Left hindlimb (tissue), 1 donor: Measurements from ENCODE around the gene POTEF.
"Not testable (repeated sequence)": the region's sequence is repeated elsewhere in the genome, so short reads cannot be mapped to it uniquely, and the experiment has no call there.

Source experiments
- DNase-seq: peaks from one replicate; pipeline ENCODE4 v3.0.0-alpha.2; 2018

The POTEF gene

DNA sequence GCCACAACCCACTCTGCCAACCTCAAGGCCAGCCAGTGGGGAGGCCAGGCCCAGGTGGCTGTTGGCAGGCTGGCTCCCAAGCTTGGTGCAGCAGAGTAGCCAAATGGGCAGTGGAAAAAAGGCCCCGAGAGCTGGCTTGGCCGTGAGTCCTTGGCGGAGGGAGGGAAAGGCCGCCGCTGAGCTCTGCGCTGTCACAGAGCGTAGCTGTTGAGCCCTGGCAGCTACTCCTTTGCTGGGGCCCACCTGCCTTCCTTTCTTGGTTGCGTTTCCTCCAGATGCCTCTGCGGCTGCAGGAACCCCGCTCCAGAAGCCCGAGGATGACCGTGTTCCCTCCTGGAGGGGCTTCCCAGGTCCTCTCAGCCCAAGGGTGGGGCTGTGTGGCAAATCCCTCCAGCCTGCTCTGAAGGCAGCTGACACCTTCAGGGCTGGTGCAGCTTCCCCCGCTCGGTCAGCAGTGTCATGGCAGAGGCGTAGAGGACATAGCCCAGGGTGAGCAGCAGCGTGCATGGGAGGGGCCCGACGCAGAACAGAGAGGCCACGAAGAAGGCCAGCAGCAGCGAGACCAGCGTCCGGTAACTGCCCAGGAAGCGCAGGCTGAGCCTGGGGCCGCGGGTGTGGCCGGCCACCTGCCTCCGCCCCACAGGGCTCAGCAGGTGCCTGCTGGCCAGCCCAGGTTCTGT is 23.3 kb upstream of the POTEF start:
- not testable (repeated sequence) for DNase-seq

DNA sequence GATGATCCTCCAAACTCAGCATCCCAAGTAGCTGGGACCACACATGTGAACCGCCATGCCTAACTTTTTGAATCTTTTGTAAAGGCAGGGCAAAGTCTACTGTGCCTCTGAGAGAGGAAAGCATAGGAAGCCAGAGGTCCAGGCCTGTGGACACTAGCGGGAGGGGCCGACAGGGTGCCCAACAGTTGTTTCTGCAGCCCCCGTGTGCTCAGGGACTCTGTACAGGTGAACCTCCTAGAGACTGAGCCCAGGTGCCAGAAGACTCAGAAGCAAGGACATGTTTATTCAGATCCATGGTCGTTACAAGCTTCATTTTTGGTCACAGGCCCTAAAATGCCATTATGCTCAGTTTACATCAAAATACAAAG is 22.1 kb upstream of the POTEF start:
- not testable (repeated sequence) for DNase-seq

DNA sequence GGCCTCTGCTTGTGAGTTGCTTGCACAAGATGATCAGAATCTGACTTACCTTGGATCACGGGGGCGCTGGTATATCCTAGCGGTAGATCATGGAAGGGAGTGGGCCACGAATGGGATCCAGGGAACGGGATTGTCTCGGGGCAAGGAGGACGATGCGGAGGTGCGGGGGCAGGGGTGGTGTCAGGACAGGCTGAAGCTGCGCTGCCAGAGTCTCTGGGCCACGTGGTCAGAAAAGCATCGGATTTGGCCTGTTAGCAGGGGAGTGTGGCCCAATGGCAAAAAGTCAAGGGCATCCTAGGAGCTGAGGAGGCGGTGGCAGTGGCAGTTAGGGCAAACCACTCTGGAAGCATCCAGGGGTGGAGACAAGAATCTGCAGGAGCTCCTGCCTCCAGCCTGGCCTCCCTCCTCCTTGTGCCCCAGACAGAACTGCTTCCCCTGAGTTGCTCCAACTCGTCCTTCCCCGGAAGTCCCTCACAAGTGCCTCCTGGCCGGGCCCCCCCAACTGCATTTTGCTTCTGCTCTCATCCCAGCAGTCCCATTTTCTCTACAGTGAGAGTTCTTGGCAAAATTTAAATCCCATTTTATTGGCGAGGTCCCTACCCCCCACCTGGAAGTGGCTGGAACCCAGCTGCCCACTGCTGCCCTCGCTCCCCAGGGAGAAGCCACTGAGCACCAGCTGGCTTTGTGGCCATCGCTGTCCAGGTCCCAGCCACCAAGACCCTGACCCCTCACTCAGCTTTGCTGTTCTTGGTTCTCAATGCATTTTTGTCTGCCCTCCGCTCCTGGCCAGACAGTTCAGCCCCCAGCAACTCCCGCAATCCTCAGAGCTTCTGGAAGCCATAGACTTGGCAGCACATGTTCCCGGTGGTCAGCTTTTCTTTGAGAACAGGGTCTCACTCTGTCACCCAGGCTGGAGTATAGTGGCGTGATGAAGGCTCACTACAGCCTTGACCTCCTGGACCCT is 21.4 kb upstream of the POTEF start:
- DNase-seq = no peak

DNA sequence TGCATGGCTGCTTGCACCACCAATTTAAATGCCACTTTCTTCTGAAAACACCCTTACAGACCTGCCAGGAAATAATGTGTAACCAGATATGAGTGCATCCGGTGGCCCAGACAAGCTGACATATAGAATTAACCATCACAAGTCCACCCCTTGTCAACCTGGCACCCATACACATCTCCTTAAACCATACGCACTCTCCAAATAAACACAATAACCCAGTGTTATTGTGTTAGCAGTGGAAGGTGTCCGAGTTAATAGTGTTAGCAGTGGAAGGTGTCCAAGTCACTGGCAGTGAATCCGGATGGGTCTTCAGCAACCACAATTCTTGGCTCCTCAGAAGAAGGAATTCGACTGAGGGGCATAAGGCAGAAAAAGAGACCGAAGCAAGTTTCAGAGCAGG is 19.5 kb upstream of the POTEF start:
- DNase-seq = not testable (repeated sequence)

DNA sequence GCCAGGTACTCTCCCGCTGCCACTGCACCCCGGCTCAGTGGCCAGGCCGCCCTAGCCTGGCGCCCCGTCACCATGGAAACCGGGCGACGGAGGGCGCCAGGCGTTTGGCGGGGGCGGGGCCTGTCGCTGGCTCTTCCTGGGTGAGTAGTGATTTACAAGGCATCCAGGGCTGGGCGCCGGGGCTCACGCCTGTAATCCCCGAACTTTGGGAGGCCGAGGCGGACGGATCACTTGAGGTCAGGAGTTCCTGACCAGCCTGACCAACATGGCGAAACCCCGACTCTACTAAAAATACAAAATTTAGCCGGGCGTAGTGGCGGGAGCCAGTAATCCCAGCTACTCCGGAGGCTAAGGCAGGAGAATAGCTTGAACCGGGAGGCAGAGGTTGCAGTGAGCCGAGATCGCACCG is 16.0 kb upstream of the POTEF start, which contains the start of gene CCDC74B:
CCDC74B (minus strand) TSS at position 107 of the 409 bp plus-strand sequence. CDS start 116 bp downstream, outside the sequence.
- not testable (repeated sequence) for DNase-seq

DNA sequence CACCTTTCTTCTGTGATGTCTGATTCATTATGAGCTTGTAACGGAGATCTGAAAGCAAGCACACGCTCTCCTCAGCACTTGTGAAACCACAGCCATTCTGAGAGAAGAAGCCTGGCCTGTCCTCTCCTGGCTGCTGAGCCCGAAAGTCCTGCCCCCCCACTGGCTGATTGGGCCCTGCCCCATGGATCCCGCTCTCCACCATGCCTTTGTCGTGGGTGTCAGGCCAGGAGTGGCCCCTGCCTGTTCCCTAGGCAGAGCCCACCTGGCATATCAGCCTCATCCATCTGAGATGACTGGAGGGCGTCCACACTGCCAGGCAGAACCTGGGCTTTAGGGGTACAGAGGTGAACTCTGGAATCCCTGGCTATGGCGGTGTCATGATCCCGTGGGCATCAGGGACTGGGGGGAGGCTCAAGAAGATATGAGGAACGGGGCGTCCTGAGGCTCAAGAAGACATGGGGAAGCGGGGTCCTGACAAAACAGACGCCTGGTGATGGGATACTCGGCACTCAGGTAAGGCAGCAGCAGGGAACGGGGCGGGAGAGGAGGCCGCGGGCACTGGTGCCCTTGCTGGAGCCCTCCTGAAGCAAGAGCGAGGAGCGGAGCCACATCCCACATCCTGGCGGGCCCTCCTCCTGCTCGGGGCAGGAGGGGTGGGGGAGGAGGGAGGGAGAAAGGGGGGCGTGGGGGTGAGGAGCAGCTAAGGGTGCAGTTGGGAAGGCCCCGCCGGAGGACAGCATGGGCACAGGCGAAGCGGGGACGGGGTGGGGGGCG is 14.4 kb upstream of the POTEF start:
- DNase-seq = not testable (repeated sequence)

DNA sequence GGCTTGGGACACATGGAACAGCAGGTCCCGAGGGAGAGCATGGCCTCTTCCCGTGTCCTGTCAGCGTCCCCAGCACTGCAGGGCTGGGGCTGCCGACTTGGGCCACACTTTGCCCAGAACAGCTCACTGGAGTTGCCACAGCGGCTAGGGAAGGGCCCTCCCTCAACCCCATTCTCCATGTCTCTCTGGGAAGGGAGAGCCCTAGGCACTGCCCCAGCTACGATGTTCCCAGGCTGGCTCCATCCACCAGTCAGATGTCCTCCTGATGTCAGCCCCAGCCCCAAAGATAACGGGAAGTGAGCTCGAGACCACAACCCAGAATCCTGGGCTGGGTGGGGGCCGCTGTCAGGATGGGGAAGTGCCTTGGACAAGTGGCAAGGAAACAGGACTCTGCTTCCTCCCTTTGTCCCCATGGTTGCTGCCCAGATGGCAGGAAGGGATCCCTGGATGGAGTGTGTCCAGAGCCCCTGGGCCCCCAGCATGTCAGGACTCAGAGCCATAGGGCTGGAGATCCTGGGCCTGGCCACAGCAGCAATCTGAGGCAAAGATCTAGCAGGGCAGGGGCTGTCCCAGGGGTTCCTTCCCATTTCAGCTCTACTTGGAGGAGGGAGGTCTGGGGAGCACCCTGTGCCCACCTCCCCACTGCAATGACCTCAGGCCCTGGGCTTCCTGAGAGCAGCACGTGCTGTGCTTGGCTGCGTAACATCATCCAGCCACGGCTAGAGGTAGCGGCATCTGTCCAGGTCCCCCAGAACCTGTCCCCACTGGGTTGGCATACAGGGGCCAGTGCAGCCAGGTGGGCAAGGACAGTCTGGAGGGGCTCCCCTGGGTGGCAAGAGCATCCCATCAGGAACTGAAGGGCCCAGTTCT is 13.6 kb upstream of the POTEF start:
- DNase-seq = not testable (repeated sequence)

DNA sequence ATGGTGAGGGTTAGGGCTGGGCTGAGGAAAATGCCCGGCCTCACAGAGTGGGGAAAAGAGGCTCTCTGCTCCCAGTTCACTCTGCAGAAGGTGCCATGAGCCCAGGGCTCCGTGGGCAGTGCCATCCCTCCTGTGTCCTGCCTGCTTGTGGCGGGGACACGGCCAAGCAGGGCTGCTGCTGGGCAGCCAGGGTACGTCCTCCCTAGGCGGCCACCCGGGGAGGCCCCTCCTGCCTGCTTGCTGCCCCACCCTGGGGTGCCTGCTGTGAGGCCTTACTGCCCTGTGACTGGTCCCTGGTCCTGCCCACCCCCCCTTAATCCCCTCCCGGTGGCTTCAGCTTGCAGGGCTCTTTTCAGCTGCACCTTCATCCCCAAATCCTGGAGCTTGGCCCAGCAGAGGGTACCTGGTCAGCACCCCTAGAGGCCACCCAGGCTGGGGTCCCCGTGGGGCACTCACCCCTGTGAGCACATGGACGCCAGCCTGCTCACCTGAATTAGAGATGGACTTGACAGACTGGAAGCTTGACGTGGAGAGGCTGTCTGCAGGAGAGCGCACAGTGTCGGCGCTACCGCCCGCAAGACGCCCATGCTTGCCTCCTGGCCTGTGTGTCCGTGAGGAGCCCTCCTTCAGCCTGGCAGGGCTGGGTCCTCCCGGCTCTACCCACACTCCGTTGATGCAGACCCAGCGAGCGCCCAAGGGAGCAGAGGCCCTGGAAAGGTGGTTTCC is 12.8 kb upstream of the POTEF start:
- DNase-seq = not testable (repeated sequence)

DNA sequence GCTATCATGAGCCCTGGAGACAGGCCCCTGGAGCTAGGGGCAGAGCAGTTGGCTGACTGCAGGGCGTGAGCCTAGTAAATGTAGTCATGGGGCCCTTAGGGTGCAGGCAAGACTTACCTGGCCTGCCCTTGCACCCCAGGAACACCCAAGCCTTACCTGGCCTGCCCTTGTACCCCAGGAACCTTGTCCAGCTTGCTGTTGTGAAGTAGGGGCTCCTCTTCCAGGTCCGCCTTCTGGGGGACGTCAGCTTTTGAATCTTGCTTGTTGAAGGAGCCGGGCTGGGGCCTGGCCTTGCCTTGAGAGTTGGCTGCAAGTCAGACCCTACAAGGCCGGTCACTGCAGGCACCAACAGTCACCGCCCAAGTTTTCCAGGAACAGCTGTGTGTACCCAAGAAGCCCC is 12.0 kb upstream of the POTEF start:
- DNase-seq = not testable (repeated sequence)

DNA sequence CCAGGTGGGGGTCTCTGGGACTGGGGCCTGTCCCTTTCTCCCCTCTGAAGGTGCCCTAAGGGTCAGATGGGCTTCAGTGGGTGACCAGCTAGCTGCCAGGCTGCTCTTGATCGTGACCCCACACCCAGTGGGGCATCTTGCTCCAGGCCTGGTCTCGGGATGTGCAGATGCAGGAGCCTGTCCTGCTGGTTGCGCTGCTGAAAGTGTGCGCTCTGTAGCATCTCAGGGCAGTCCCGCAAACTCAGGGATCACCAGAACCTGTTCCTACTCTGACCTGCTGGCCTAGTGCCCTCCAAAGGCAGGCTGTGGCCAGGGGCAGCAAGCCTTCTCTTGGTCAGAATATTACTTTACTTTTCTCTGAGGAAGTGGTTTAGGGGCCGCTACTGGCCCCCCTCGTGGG is 11.5 kb upstream of the POTEF start:
- not testable (repeated sequence) for DNase-seq

DNA sequence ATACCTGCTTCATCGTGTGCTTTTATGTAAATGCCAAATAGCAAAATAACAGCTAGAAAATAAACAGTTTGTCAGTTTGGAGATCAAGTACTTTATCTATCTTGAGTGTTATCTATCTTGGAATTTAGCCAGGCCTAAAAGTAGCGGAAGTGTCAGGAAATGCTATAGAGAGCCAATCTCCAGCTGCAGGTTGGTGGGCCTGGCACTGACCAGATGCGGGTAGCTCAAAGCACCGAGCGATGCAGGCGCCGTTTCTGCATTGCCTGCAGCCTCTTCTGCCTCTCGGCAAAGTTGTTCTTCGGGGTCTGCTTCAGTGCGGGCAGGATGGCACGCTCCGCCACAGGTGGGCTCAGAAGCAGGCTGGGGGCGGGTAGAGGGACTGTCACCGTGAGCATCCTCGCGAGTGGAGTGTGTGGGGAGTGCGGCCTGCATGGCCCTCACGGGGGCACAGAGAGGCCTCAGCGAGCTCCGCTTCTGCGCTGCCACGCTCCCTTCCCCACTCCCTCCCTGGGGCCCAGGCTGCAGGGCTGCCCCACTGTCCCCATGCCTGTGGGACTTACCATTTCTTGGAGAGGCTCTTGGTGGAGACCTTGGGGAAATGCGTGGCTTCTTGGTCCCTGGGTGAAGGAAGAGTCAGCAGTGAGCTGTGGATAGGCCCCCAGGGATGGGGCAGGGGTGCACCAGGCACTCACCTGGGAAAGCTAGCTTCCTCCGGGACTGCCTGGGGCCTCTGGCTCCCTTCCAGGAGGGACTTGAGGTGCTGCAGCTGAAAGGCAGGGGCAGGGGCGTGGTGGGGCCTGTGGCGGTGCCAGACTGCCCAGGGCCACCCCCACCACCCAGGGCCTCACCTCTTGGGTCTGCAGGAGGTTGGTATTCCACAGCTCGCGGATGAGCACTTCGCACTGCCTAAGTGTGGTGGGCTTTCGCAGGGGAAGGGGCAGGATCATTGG is 10.6 kb upstream of the POTEF start:
- DNase-seq = not testable (repeated sequence)

DNA sequence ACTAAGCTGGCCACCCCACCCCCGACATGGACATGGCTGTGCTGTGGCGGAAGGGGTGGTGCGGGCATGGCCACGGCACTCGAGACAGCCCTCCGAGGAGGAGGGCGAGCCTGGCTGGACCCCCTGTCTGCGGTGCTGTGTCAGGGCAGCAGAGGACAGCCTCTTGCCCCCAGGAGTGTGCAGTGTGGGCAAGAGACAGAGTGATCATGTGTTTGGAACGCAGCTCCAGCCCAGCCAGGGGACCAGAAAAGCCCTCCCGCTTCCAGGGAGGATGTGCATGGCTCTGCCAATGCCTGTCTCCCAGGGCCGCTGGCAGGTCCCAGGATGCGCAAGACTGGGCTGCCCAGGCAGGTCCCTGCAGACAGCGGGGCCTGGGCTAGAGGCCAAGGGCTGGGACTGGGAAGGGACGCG is 9.8 kb upstream of the POTEF start:
- not testable (repeated sequence) for DNase-seq

DNA sequence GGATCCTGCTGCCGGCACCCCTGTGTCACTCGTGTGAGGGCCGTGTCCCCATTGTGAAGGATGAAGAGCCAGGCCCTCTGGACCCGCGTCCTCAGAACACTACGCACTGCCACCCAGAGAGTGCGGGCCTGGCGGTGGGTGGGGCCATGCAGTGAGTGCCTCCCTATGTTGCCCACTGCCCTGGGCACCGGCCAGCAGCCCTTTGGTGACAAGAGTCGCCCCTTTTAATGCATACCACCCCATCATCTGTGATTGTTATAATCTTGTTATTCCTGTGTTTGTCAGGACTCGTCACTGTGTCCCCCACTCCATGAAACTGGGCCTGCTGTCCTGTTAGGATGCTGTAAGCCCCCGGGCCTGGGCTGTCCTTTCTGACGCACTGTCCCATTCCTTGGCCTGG is 9.3 kb upstream of the POTEF start:
- DNase-seq = not testable (repeated sequence)

DNA sequence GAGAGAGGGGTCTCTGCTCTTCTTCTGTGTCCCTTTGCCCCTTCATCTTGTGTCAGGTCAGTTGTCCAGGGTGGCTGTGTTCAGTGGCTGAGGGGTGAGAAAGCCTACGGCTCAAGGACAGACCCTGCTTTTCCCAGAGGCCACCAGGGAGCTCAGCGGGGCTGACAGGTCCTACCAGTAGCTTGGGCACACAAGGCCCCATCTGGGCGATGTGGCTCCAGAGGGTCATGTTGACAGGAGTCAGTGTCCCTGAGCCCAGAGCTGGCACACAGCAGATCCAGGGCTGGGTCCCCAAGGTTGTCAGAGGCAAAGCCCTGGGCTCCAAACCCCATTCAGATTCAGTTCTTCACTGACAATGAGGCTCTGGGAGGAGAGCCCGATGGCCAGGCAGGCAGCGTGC is 8.1 kb upstream of the POTEF start:
- DNase-seq = not testable (repeated sequence)

DNA sequence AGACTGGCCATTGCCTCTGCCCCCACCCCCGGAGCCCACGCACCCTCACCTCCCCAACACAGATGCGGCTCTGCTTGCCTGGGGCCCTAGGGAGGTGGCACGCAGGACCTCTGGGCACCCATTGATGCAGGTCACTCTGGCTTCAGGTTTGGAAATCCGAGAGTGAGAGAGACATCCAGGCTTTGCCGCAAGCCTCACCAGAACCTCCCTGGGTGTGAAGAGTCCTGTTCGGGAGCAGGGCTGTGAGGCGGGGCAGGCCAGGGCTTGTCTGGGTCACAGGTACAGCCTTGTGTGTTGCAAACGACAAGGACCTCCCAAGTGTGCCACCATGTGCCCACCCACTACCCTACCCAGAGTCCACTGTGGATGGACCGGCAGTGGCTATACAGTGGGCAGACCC is 7.5 kb upstream of the POTEF start:
- DNase-seq = not testable (repeated sequence)

DNA sequence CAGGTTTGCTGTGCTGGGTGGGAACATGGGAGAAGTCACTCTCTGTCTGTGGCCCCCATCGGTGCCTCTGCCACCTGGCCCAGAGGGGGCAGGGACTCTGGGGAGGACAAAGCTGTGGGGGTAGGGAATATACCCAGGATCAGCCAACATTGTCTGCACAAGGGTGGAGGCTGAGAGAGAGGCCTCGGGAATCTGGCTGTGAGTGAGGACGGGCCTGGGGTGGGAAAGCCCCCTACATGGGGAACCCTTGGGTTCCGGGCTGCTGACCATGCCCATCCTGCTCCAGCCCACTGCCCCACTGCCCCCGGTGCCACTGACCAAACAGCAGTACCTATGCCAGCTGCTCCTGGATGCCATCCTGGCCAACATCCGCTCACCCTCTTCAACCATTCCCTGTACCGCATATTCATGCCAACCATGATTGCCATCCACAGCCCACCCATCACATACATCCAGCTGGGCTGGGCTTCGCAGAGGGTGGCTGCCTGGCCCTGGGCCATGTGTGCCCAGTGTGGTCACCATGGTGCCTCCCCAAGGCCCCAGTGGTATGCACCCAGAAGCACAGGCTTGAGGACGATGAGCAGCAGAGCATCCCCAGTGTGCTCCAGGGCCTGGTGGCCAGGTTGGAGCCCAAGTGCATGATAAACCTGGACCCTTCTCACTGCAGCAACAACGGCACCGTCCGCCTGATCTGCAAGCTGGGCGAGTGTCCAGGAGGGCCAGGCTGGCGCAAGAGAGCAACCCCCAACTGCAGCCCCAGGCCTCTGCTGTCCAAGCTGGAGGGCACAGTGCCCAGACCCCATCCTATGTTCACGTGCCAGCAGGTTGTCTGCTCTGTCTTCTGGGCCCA is 6.9 kb upstream of the POTEF start:
- DNase-seq = no peak

DNA sequence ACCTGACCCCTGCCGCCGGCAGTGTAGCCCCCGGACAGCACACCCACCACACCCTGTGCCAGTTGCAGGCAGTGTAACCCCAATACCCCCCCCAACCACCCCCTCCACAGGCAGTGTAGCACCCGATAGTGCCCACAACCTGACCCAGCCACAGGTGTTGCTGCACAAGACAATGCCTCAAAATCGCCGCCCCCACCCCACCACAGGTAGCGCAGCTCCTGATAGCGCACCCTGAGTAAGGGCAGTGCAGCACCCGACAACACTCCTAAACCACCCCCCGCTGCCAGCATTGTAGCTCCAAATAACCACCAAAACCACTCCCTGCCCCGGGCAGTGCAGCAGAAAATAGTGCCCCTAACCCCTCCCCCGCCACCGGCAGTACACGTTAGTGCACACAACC is 558 bp downstream of the POTEF start:
- DNase-seq = not testable (repeated sequence)

DNA sequence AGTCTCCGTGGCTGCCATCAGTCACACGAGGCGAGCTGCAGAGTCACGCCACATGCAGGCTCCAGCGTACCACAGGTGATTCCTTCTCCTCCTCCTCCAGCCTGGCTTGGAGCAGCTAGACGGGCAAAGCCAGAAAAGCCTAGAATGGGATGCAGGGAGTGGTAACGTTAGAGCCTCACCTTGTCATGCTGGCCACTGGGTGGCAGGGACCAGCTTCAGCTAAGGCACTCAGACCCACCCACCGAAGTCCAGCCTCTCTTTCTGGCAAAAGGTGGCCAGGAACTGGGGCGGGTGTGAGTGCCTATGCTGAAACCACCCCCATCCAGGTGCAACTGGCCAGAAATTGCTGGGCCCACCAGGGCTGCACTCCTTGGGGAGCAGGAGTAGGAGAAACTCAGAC is 1.3 kb downstream of the POTEF start:
- not testable (repeated sequence) for DNase-seq

DNA sequence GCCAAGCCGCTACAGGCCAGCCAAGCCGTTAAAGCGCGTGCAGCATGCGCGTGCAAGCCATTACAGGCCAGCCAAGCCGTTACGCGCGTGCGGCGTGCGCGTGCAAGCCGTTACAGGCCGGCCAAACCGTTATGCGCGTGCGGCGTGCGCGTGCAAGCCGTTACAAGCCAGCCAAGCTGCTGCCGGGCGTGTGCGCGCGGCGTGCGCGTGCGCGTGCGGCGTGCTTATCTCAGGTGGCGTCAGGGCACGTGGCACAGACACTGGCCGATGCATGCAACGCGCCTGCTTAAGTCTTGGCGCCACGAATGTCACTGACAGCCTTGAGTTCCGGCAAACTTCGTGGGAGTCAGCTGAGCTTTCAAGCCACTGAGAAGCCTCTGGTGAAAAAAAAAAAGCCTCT is 8.1 kb downstream of the POTEF start:
- not testable (repeated sequence) for DNase-seq
